GM23338 (cell line): ENCODE data around the gene NELFA. TPM values are rescaled to one million over a fixed set of nuclear protein-coding genes. Genes with fewer than 3 reads are reported as not detected.

Experiments
- ATAC-seq: fragments of 200-7000 bp; cut with Tn5 transposase; 3 replicates; pipeline ENCODE4 v1.9.1; 2020
- DNase-seq: peaks from one replicate; pipeline ENCODE4 v3.0.0-alpha.2; 2015; ENCODE audit warnings: low spot score
- H2AFZ ChIP-seq: fragments of 200-600 bp; sonication (generic); 2 replicates; pipeline ENCODE4 v1.8.0; 2016; ENCODE audit warnings: antibody characterized with exemption, mild to moderate bottlenecking, moderate library complexity
- H3F3A ChIP-seq: fragments of 200-600 bp; sonication (generic); replicated peaks from 2 replicates; pipeline ENCODE4 v1.8.0; 2017; ENCODE audit warnings: antibody characterized with exemption, mixed run types, low read depth
- H3K27ac ChIP-seq: fragments of 200-600 bp; sonication (generic); 2 replicates; pipeline ENCODE4 v1.6.1; 2016; ENCODE audit warnings: low read depth
- H3K27me3 ChIP-seq: fragments of 200-600 bp; sonication (generic); 2 replicates; pipeline ENCODE4 v1.8.0; 2016; ENCODE audit warnings: mild to moderate bottlenecking, mixed run types, moderate library complexity; ENCODE audit not compliant: insufficient read depth
- H3K36me3 ChIP-seq: fragments of 200-600 bp; sonication (generic); 2 replicates; pipeline ENCODE4 v1.8.0; 2016; ENCODE audit warnings: mild to moderate bottlenecking; ENCODE audit not compliant: insufficient read depth
- H3K4me1 ChIP-seq: fragments of 200-600 bp; sonication (generic); 2 replicates; pipeline ENCODE4 v1.8.0; 2016; ENCODE audit warnings: mild to moderate bottlenecking, moderate library complexity; ENCODE audit not compliant: insufficient read depth
- H3K4me2 ChIP-seq: fragments of 200-600 bp; sonication (generic); 2 replicates; pipeline ENCODE4 v1.7.1; 2017; ENCODE audit warnings: mixed run types
- H3K4me3 ChIP-seq: fragments of 200-600 bp; sonication (generic); 2 replicates; pipeline ENCODE4 v1.6.1; 2016; ENCODE audit warnings: mixed run types
- H3K79me2 ChIP-seq: fragments of 200-600 bp; sonication (generic); replicated peaks from 2 replicates; pipeline ENCODE4 v1.8.0; 2017; ENCODE audit warnings: mild to moderate bottlenecking; ENCODE audit not compliant: insufficient read depth
- H3K9me2 ChIP-seq: fragments of 200-600 bp; sonication (generic); 2 replicates; pipeline ENCODE4 v1.8.0; 2017; ENCODE audit not compliant: insufficient read depth
- H4K20me1 ChIP-seq: fragments of 200-600 bp; sonication (generic); replicated peaks from 2 replicates; pipeline ENCODE4 v1.8.0; 2017; ENCODE audit warnings: mild to moderate bottlenecking; ENCODE audit not compliant: insufficient read depth
- H3K27ac Mint-ChIP-seq: 2 replicates; pipeline ENCODE4 v1.8.0; 2020; ENCODE audit warnings: inconsistent platforms, mild to moderate bottlenecking, moderate library complexity, mixed read lengths
- H3K27me3 Mint-ChIP-seq: 3 replicates; pipeline ENCODE4 v1.8.0; 2022; ENCODE audit warnings: low read depth, mild to moderate bottlenecking, moderate library complexity, mixed read lengths, inconsistent platforms; ENCODE audit not compliant: insufficient read depth, poor library complexity
- H3K36me3 Mint-ChIP-seq: 3 replicates; pipeline ENCODE4 v1.8.0; 2021; ENCODE audit warnings: low read depth, mild to moderate bottlenecking, inconsistent platforms, moderate library complexity, mixed read lengths
- H3K4me1 Mint-ChIP-seq: 3 replicates; pipeline ENCODE4 v1.8.0; 2020; ENCODE audit warnings: mild to moderate bottlenecking, inconsistent platforms, mixed read lengths
- H3K4me3 Mint-ChIP-seq: 3 replicates; pipeline ENCODE4 v1.8.0; 2021; ENCODE audit warnings: moderate library complexity, mild to moderate bottlenecking, inconsistent platforms, mixed read lengths
- H3K9me3 Mint-ChIP-seq: 3 replicates; pipeline ENCODE4 v1.8.0; 2020; ENCODE audit warnings: moderate library complexity, mild to moderate bottlenecking, inconsistent platforms, mixed read lengths
- CREB1 ChIP-seq: fragments of 250-450 bp; sonication (Bioruptor Pico); IDR thresholded peaks from 2 replicates; pipeline ENCODE4 v1.5.0; 2020; ENCODE audit warnings: low read depth, mild to moderate bottlenecking, moderate library complexity
- EZH2 ChIP-seq: fragments of 200-600 bp; sonication (generic); IDR thresholded peaks from one replicate; pipeline ENCODE4 v1.8.0; 2017; ENCODE audit warnings: antibody characterized with exemption, mild to moderate bottlenecking, low read depth; ENCODE audit not compliant: unreplicated experiment
- EZH2phosphoT487 ChIP-seq: fragments of 200-600 bp; sonication (generic); IDR thresholded peaks from one replicate; pipeline ENCODE4 v1.8.1; 2018; ENCODE audit warnings: antibody characterized with exemption; ENCODE audit not compliant: unreplicated experiment
- JUNB ChIP-seq: IDR thresholded peaks from one replicate; pipeline ENCODE4 v1.6.1; 2016; ENCODE audit warnings: antibody characterized with exemption; ENCODE audit not compliant: unreplicated experiment
- NANOG ChIP-seq: IDR thresholded peaks from 2 replicates; pipeline ENCODE4 v1.6.1; 2016; ENCODE audit warnings: antibody characterized with exemption, borderline replicate concordance
- POLR2AphosphoS5 ChIP-seq: IDR thresholded peaks from 2 replicates; pipeline ENCODE4 v1.6.1; 2016; ENCODE audit warnings: antibody characterized with exemption, low read depth
- STAT1 ChIP-seq: IDR thresholded peaks from one replicate; pipeline ENCODE4 v1.6.1; 2016; ENCODE audit warnings: antibody characterized with exemption; ENCODE audit not compliant: unreplicated experiment
- ZNF114 ChIP-seq: fragments of 250-450 bp; sonication (Bioruptor Pico); IDR thresholded peaks from 2 replicates; pipeline ENCODE4 v1.5.0; 2020; ENCODE audit warnings: mild to moderate bottlenecking, moderate library complexity
- ZNF331 ChIP-seq: fragments of 250-450 bp; sonication (Bioruptor Pico); IDR thresholded peaks from 2 replicates; pipeline ENCODE4 v1.5.0; 2020; ENCODE audit warnings: low read depth, mild to moderate bottlenecking, moderate library complexity
- polyA plus RNA-seq: library from polyadenylated mRNA; unstranded; fragments of >200 nt; fragmentation: Nextera tagmentation; extraction: Ambion mirVana; gene quantifications from 2 replicates; pipeline ENCODE4 v1.2.1, GENCODE V29; 2016
- total RNA-seq: library from RNA; depleted of rRNA; stranded (reverse); fragments of >200 nt; shearing (Covaris generic); gene quantifications from 2 replicates; pipeline ENCODE4 v1.2.3, GENCODE V29; 2014
- TF ChIP-seq, protein P1 (sequence below): IDR thresholded peaks from one replicate; pipeline ENCODE4 v1.6.1; 2018; ENCODE audit warnings: antibody characterized with exemption; ENCODE audit not compliant: unreplicated experiment
- TF ChIP-seq, protein P2 (sequence below): fragments of 250-450 bp; sonication (Bioruptor Pico); IDR thresholded peaks from 2 replicates; pipeline ENCODE4 v1.5.0; 2020; ENCODE audit warnings: mild to moderate bottlenecking, moderate library complexity
- TF ChIP-seq, protein P3 (sequence below): IDR thresholded peaks from 2 replicates; pipeline ENCODE4 v1.6.1; 2016; ENCODE audit warnings: antibody characterized with exemption
- TF ChIP-seq, protein P4 (sequence below), 2 experiments: fragments of 200-600 bp in 1 of 2; sonication (generic) in 1 of 2; conservative IDR thresholded peaks; 2 replicates each; pipeline versions ENCODE4 v1.5.1 to v1.6.1; 2016 to 2017; ENCODE audit warnings: antibody characterized with exemption in 2 of 2, low read depth in 2 of 2, mild to moderate bottlenecking in 2 of 2, moderate library complexity in 1 of 2

NELFA gene
- total and polyA plus RNA-seq, 2 experiments from 2014 or later: 62.8 to 63.3 TPM

DNA sequence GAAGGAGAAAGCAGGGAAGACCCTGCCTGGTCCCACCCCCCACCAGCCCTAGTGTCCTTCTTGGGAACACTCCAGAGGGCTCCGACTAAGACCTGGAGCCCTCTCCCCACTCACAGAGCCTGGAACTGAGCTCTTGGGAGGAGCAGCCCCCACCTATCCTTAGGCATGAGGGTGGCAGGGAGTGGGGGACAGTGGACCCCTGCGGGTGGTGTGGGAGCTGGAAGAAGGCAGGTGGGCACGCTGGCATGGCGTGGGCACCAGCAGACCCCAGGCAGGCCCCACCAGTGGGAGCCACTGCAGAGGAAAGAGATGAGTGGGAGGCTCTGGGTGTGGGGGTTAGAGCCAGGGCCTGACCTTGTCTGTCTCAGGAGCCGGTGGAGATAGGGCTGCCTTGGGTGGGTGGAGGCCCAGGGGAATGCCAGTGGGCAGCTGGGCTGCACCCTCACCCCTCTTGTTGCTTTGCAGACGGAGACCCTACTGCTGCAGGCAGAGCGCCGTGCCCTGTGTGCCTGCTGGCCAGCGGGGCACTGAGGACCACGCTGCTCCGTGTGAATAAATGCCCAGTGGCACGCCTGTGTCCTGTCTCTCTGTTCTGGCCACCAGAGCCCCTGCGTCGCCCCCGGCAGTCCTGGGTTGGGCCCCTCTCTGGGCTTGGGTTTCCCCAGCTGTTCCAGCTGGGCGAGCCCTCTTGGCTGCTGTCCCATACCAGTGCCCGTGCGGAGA is 34.8 kb upstream of the NELFA start:
- H3K79me2 ChIP-seq: no peaks in the 10 kb centered on the region
- DNase-seq: no peak
- H2AFZ ChIP-seq: no peak overlapping the region
- peaks cover 26% of the 10 kb centered on the region for H3K27me3 Mint-ChIP-seq
- no peak for TF ChIP-seq STAT1
- TF ChIP-seq CREB1 (CRISPR knock-in tag): no peak
- TF ChIP-seq, protein P1, sequence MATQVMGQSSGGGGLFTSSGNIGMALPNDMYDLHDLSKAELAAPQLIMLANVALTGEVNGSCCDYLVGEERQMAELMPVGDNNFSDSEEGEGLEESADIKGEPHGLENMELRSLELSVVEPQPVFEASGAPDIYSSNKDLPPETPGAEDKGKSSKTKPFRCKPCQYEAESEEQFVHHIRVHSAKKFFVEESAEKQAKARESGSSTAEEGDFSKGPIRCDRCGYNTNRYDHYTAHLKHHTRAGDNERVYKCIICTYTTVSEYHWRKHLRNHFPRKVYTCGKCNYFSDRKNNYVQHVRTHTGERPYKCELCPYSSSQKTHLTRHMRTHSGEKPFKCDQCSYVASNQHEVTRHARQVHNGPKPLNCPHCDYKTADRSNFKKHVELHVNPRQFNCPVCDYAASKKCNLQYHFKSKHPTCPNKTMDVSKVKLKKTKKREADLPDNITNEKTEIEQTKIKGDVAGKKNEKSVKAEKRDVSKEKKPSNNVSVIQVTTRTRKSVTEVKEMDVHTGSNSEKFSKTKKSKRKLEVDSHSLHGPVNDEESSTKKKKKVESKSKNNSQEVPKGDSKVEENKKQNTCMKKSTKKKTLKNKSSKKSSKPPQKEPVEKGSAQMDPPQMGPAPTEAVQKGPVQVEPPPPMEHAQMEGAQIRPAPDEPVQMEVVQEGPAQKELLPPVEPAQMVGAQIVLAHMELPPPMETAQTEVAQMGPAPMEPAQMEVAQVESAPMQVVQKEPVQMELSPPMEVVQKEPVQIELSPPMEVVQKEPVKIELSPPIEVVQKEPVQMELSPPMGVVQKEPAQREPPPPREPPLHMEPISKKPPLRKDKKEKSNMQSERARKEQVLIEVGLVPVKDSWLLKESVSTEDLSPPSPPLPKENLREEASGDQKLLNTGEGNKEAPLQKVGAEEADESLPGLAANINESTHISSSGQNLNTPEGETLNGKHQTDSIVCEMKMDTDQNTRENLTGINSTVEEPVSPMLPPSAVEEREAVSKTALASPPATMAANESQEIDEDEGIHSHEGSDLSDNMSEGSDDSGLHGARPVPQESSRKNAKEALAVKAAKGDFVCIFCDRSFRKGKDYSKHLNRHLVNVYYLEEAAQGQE: no peak
- TF ChIP-seq, protein P2, sequence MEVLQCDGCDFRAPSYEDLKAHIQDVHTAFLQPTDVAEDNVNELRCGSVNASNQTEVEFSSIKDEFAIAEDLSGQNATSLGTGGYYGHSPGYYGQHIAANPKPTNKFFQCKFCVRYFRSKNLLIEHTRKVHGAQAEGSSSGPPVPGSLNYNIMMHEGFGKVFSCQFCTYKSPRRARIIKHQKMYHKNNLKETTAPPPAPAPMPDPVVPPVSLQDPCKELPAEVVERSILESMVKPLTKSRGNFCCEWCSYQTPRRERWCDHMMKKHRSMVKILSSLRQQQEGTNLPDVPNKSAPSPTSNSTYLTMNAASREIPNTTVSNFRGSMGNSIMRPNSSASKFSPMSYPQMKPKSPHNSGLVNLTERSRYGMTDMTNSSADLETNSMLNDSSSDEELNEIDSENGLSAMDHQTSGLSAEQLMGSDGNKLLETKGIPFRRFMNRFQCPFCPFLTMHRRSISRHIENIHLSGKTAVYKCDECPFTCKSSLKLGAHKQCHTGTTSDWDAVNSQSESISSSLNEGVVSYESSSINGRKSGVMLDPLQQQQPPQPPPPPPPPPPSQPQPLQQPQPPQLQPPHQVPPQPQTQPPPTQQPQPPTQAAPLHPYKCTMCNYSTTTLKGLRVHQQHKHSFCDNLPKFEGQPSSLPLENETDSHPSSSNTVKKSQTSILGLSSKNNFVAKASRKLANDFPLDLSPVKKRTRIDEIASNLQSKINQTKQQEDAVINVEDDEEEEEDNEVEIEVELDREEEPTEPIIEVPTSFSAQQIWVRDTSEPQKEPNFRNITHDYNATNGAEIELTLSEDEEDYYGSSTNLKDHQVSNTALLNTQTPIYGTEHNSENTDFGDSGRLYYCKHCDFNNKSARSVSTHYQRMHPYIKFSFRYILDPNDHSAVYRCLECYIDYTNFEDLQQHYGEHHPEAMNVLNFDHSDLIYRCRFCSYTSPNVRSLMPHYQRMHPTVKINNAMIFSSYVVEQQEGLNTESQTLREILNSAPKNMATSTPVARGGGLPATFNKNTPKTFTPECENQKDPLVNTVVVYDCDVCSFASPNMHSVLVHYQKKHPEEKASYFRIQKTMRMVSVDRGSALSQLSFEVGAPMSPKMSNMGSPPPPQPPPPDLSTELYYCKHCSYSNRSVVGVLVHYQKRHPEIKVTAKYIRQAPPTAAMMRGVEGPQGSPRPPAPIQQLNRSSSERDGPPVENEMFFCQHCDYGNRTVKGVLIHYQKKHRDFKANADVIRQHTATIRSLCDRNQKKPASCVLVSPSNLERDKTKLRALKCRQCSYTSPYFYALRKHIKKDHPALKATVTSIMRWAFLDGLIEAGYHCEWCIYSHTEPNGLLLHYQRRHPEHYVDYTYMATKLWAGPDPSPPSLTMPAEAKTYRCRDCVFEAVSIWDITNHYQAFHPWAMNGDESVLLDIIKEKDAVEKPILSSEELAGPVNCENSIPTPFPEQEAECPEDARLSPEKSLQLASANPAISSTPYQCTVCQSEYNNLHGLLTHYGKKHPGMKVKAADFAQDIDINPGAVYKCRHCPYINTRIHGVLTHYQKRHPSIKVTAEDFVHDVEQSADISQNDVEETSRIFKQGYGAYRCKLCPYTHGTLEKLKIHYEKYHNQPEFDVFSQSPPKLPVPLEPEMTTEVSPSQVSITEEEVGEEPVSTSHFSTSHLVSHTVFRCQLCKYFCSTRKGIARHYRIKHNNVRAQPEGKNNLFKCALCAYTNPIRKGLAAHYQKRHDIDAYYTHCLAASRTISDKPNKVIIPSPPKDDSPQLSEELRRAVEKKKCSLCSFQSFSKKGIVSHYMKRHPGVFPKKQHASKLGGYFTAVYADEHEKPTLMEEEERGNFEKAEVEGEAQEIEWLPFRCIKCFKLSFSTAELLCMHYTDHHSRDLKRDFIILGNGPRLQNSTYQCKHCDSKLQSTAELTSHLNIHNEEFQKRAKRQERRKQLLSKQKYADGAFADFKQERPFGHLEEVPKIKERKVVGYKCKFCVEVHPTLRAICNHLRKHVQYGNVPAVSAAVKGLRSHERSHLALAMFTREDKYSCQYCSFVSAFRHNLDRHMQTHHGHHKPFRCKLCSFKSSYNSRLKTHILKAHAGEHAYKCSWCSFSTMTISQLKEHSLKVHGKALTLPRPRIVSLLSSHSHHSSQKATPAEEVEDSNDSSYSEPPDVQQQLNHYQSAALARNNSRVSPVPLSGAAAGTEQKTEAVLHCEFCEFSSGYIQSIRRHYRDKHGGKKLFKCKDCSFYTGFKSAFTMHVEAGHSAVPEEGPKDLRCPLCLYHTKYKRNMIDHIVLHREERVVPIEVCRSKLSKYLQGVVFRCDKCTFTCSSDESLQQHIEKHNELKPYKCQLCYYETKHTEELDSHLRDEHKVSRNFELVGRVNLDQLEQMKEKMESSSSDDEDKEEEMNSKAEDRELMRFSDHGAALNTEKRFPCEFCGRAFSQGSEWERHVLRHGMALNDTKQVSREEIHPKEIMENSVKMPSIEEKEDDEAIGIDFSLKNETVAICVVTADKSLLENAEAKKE (CRISPR knock-in tag): no peak
- no peak for TF ChIP-seq EZH2
- TF ChIP-seq EZH2phosphoT487: no peak
- no peak for TF ChIP-seq NANOG
- no peak for TF ChIP-seq JUNB
- TF ChIP-seq, protein P3, sequence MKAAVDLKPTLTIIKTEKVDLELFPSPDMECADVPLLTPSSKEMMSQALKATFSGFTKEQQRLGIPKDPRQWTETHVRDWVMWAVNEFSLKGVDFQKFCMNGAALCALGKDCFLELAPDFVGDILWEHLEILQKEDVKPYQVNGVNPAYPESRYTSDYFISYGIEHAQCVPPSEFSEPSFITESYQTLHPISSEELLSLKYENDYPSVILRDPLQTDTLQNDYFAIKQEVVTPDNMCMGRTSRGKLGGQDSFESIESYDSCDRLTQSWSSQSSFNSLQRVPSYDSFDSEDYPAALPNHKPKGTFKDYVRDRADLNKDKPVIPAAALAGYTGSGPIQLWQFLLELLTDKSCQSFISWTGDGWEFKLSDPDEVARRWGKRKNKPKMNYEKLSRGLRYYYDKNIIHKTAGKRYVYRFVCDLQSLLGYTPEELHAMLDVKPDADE: no peak
- no peak for TF ChIP-seq ZNF331 (CRISPR knock-in tag)
- TF ChIP-seq, protein P4, sequence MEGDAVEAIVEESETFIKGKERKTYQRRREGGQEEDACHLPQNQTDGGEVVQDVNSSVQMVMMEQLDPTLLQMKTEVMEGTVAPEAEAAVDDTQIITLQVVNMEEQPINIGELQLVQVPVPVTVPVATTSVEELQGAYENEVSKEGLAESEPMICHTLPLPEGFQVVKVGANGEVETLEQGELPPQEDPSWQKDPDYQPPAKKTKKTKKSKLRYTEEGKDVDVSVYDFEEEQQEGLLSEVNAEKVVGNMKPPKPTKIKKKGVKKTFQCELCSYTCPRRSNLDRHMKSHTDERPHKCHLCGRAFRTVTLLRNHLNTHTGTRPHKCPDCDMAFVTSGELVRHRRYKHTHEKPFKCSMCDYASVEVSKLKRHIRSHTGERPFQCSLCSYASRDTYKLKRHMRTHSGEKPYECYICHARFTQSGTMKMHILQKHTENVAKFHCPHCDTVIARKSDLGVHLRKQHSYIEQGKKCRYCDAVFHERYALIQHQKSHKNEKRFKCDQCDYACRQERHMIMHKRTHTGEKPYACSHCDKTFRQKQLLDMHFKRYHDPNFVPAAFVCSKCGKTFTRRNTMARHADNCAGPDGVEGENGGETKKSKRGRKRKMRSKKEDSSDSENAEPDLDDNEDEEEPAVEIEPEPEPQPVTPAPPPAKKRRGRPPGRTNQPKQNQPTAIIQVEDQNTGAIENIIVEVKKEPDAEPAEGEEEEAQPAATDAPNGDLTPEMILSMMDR (conservative IDR thresholded peaks at IDR 0.05; ENCODE audit: low read depth in 2 of 2): no peak
- no peak for TF ChIP-seq POLR2AphosphoS5
- no peak for TF ChIP-seq ZNF114 (CRISPR knock-in tag)
- no peaks in the 10 kb centered on the region for H3K4me1 ChIP-seq
- peaks cover 2% of the 10 kb centered on the region; the same call in 1 of the 3 replicates for H3K4me1 Mint-ChIP-seq
- H3K27ac ChIP-seq: no peak overlapping the region
- no peaks in the 10 kb centered on the region; the same call in 1 of the 2 replicates for H3K36me3 ChIP-seq
- H3K4me2 ChIP-seq: no peak overlapping the region
- H3K27ac Mint-ChIP-seq: no peak overlapping the region
- no peak overlapping the region for H3K4me3 ChIP-seq
- no peaks in the 10 kb centered on the region for H3K9me2 ChIP-seq
- H3K9me3 Mint-ChIP-seq: peaks cover 3% of the 10 kb centered on the region; the same call in 2 of the 3 replicates
- H3F3A ChIP-seq: no peaks in the 10 kb centered on the region
- H3K4me3 Mint-ChIP-seq: no peak overlapping the region
- H4K20me1 ChIP-seq: no peaks in the 10 kb centered on the region; the same call in 1 of the 2 replicates
- peaks cover 81% of the 10 kb centered on the region for H3K27me3 ChIP-seq
- H3K36me3 Mint-ChIP-seq: peaks cover 3% of the 10 kb centered on the region; the same call in 1 of the 3 replicates
- ATAC-seq: no peak
